HG03378 (cell line): Measurements from ENCODE around the gene LGALS4.
"Not testable (repeated sequence)": the region's sequence is repeated elsewhere in the genome, so short reads cannot be mapped to it uniquely, and the experiment has no call there.

Source experiments
- ATAC-seq: cut with Tn5 transposase; IDR thresholded peaks from one replicate; pipeline ENCODE4 v1.9.1; 2021; ENCODE audit warnings: mild to moderate bottlenecking, moderate library complexity; ENCODE audit not compliant: unreplicated experiment

Gene LGALS4

GRCh38 chr19:38843175-38843758 lies 30.5 kb upstream of the LGALS4 start:
- no peak for ATAC-seq

- no peak for ATAC-seq
Observed at GRCh38 chr19:38842439-38843174, 29.9 kb upstream of the LGALS4 start.

GRCh38 chr19:38841787-38842438 lies 29.2 kb upstream of the LGALS4 start:
- no peak for ATAC-seq

- ATAC-seq: no peak
Observed at GRCh38 chr19:38841180-38841766, 28.5 kb upstream of the LGALS4 start.

- no peak for ATAC-seq
Observed at GRCh38 chr19:38840583-38840968, 27.8 kb upstream of the LGALS4 start.

GRCh38 chr19:38839816-38840582 lies 27.3 kb upstream of the LGALS4 start:
- ATAC-seq: no peak

- ATAC-seq: no peak
Observed at GRCh38 chr19:38838986-38839761, 26.4 kb upstream of the LGALS4 start.

GRCh38 chr19:38838208-38838985 lies 25.7 kb upstream of the LGALS4 start:
- ATAC-seq: no peak

GRCh38 chr19:38837656-38838121 lies 24.9 kb upstream of the LGALS4 start:
- ATAC-seq: no peak

GRCh38 chr19:38836983-38837626 lies 24.4 kb upstream of the LGALS4 start:
- no peak for ATAC-seq

- no peak for ATAC-seq
Observed at GRCh38 chr19:38836159-38836982, 23.6 kb upstream of the LGALS4 start.

- no peak for ATAC-seq
Observed at GRCh38 chr19:38834590-38834989, 21.8 kb upstream of the LGALS4 start.

- ATAC-seq: no peak
Observed at GRCh38 chr19:38834104-38834490, 21.4 kb upstream of the LGALS4 start.

- no peak for ATAC-seq
Observed at GRCh38 chr19:38833092-38833425, 20.3 kb upstream of the LGALS4 start.

- ATAC-seq: peak; percentile 24
Observed at GRCh38 chr19:38831142-38831605, 18.4 kb upstream of the LGALS4 start.

- no peak for ATAC-seq
Observed at GRCh38 chr19:38830039-38830733, 17.4 kb upstream of the LGALS4 start.

- ATAC-seq: not testable (repeated sequence)
Observed at GRCh38 chr19:38829203-38829602, 16.5 kb upstream of the LGALS4 start.
